ENCODE measurements around the gene XPNPEP1. TPM values are rescaled to one million over a fixed set of nuclear protein-coding genes. Genes with fewer than 3 reads are reported as not detected.
A peak's percentile ranks its signal among the peaks of the same experiment; 100 is the strongest.

XPNPEP1 gene
- polyA plus RNA-seq, 1 donor: 64.1 TPM

GRCh38 chr10:109893386-109893785 lies 29.9 kb downstream of the XPNPEP1 start:
- DNase-seq (ENCODE audit: low read depth): no peak

- DNase-seq (ENCODE audit: low read depth): no peak
These were observed 30.4 kb downstream of the XPNPEP1 start for GRCh38 chr10:109892931-109893330.

- DNase-seq (ENCODE audit: low read depth): no peak
These were observed 31.2 kb downstream of the XPNPEP1 start for GRCh38 chr10:109892117-109892516.

- DNase-seq (ENCODE audit: low read depth): no peak
These were observed 32.2 kb downstream of the XPNPEP1 start for GRCh38 chr10:109891105-109891504.

GRCh38 chr10:109889867-109890266 lies 33.4 kb downstream of the XPNPEP1 start:
- DNase-seq (ENCODE audit: low read depth): no peak

GRCh38 chr10:109887776-109888175 lies 35.5 kb downstream of the XPNPEP1 start:
- DNase-seq (ENCODE audit: low read depth): no peak

GRCh38 chr10:109887243-109887642 lies 36.1 kb downstream of the XPNPEP1 start:
- DNase-seq (ENCODE audit: low read depth): no peak

GRCh38 chr10:109886781-109887140 lies 36.5 kb downstream of the XPNPEP1 start:
- no peak for DNase-seq (ENCODE audit: low read depth)

GRCh38 chr10:109886037-109886780 lies 37.1 kb downstream of the XPNPEP1 start:
- DNase-seq (ENCODE audit: low read depth): no peak

GRCh38 chr10:109883859-109884771 lies 39.2 kb downstream of the XPNPEP1 start:
- DNase-seq (ENCODE audit: low read depth): peak; percentile 88

GRCh38 chr10:109882251-109883057 lies 40.9 kb downstream of the XPNPEP1 start:
- no peak for DNase-seq (ENCODE audit: low read depth)

- no peak for DNase-seq (ENCODE audit: low read depth)
These were observed 41.6 kb downstream of the XPNPEP1 start for GRCh38 chr10:109881769-109882057.

- DNase-seq (ENCODE audit: low read depth): no peak
These were observed 42.2 kb downstream of the XPNPEP1 start for GRCh38 chr10:109880886-109881768.

- DNase-seq (ENCODE audit: low read depth): no peak
These were observed 45.8 kb downstream of the XPNPEP1 start for GRCh38 chr10:109877546-109877945.

GRCh38 chr10:109875828-109876821 lies 47.2 kb downstream of the XPNPEP1 start:
- DNase-seq (ENCODE audit: low read depth): no peak

GRCh38 chr10:109875151-109875568 lies 48.2 kb downstream of the XPNPEP1 start:
- no peak for DNase-seq (ENCODE audit: low read depth)

GRCh38 chr10:109871476-109871875 lies 51.8 kb downstream of the XPNPEP1 start:
- no peak for DNase-seq (ENCODE audit: low read depth)

GRCh38 chr10:109866995-109867635 lies 56.2 kb downstream of the XPNPEP1 start:
- DNase-seq (ENCODE audit: low read depth): no peak

All from forelimb muscle (tissue), 1 donor.